Measurements from ENCODE around the gene FAM163B.

Gene FAM163B

GRCh38 chr9:133608382-133608781, 807 bp downstream of the FAM163B start:
- DNase-seq (ENCODE audit: low spot score), result no peak

GRCh38 chr9:133607976-133608375, 1.2 kb downstream of the FAM163B start:
- no peak for DNase-seq (ENCODE audit: low spot score)
- TF ChIP-seq CTCF (IDR thresholded peaks at IDR 0.05; ENCODE audit: extremely low read depth, missing control alignments), result no peak

More at GRCh38 chr9:133608382-133608781, 807 bp downstream of the FAM163B start:
- no peak for TF ChIP-seq CTCF (IDR thresholded peaks at IDR 0.05; ENCODE audit: extremely low read depth, missing control alignments)

GRCh38 chr9:133607381-133607780, 1.8 kb downstream of the FAM163B start:
- DNase-seq (ENCODE audit: low spot score), result no peak
- no peak for TF ChIP-seq CTCF (IDR thresholded peaks at IDR 0.05; ENCODE audit: extremely low read depth, missing control alignments)

- no peak for DNase-seq (ENCODE audit: low spot score)
- TF ChIP-seq CTCF (IDR thresholded peaks at IDR 0.05; ENCODE audit: extremely low read depth, missing control alignments), result no peak
Observed at GRCh38 chr9:133606708-133607025, 2.5 kb downstream of the FAM163B start.

- no peak for TF ChIP-seq CTCF (IDR thresholded peaks at IDR 0.05; ENCODE audit: extremely low read depth, missing control alignments)
- DNase-seq (ENCODE audit: low spot score), result no peak
Observed at GRCh38 chr9:133605856-133606707, 3.1 kb downstream of the FAM163B start.

- TF ChIP-seq CTCF (IDR thresholded peaks at IDR 0.05; ENCODE audit: extremely low read depth, missing control alignments), result no peak
- no peak for DNase-seq (ENCODE audit: low spot score)
Observed at GRCh38 chr9:133605446-133605845, 3.7 kb downstream of the FAM163B start.

GRCh38 chr9:133604856-133605255, 4.3 kb downstream of the FAM163B start:
- no peak for DNase-seq (ENCODE audit: low spot score)
- no peak for TF ChIP-seq CTCF (IDR thresholded peaks at IDR 0.05; ENCODE audit: extremely low read depth, missing control alignments)
